Measurements from ENCODE around the gene KAZN.

- TF ChIP-seq RARB (CRISPR knock-in tag; IDR thresholded peaks at IDR 0.05): no peak
- peak; percentile 81 for TF ChIP-seq TCF4 (CRISPR knock-in tag; IDR thresholded peaks at IDR 0.05; ENCODE audit: borderline replicate concordance)
- peak; percentile 45; the same call in 1 of the 2 replicates for TF ChIP-seq CREB5 (CRISPR knock-in tag; IDR thresholded peaks at IDR 0.05; ENCODE audit: low read depth)
- peak; percentile 92 for TF ChIP-seq PATZ1 (CRISPR knock-in tag; IDR thresholded peaks at IDR 0.05; ENCODE audit: borderline replicate concordance)
- TF ChIP-seq ISL1 (CRISPR knock-in tag; IDR thresholded peaks at IDR 0.05): peak; percentile 68
- peak; percentile 83 for TF ChIP-seq ZFP3 (CRISPR knock-in tag; IDR thresholded peaks at IDR 0.05)
- peak; percentile 80; the same call in 1 of the 2 replicates for TF ChIP-seq SNAI2 (CRISPR knock-in tag; IDR thresholded peaks at IDR 0.05)
- 0 out of 2 replicates have a peak, but pooled peaks have one; percentile 16 for TF ChIP-seq ZNF70 (CRISPR knock-in tag; IDR thresholded peaks at IDR 0.05)
- TF ChIP-seq ESRRG (CRISPR knock-in tag; IDR thresholded peaks at IDR 0.05): peak; percentile 13; the same call in 1 of the 2 replicates
- no peak for TF ChIP-seq OSR1 (CRISPR knock-in tag; IDR thresholded peaks at IDR 0.05)
- TF ChIP-seq CSRNP3 (CRISPR knock-in tag; IDR thresholded peaks at IDR 0.05): no peak
- peak; percentile 78; the same call in 1 of the 2 replicates for TF ChIP-seq TSHZ2 (CRISPR knock-in tag; IDR thresholded peaks at IDR 0.05)
Observed at GRCh38 chr1:14945132-14946010, 346.9 kb downstream of the KAZN start.
